HepG2 (cell line): ENCODE data around the gene ENTPD6. TPM values are rescaled to one million over a fixed set of nuclear protein-coding genes. Genes with fewer than 3 reads are reported as not detected.

Experiments used
- NR1H2 ChIP-seq: sonication (generic); formaldehyde crosslinking; IDR thresholded peaks from 2 replicates; pipeline ENCODE4 v1.8.1; 2022; ENCODE audit warnings: low read depth, missing genetic modification reagents, borderline replicate concordance
- TGIF2 ChIP-seq: IDR thresholded peaks from 2 replicates; pipeline ENCODE4 v1.6.1; 2016; ENCODE audit warnings: control low read depth, missing compliant biosample characterization
- XBP1 ChIP-seq: sonication (generic); formaldehyde crosslinking; IDR thresholded peaks from 2 replicates; pipeline ENCODE4 v1.5.0; 2020; ENCODE audit warnings: missing genetic modification reagents
- ZIK1 ChIP-seq: sonication (generic); formaldehyde crosslinking; IDR thresholded peaks from 2 replicates; pipeline ENCODE4 v1.5.0; 2020; ENCODE audit warnings: mild to moderate bottlenecking, low read depth, missing genetic modification reagents, borderline replicate concordance
- polyA plus RNA-seq, 8 experiments: library from polyadenylated mRNA; depleted of rRNA in 3 of 8; stranded (reverse) in 7 of 8; unstranded in 1 of 8; fragments of >200 nt; fragmentation: Illumina TruSeq in 4 of 8; extraction: Trizol in 4 of 8; gene quantifications; 2 replicates each; pipeline versions ENCODE4 v1.2.1 to v1.2.3, GENCODE V29; 2011 to 2016; ENCODE audit warnings: low read depth in 4 of 8, missing spikeins in 1 of 8, mixed read lengths in 1 of 8; ENCODE audit not compliant: insufficient read depth in 1 of 8
- total RNA-seq, 5 experiments: library from RNA; depleted of rRNA; stranded (reverse); fragments of >200 nt; fragmentation: Illumina TruSeq; extraction: Trizol; gene quantifications; 2 replicates each; pipeline ENCODE4 v1.2.3, GENCODE V29; 2016; ENCODE audit warnings: low read depth in 1 of 5
- TF ChIP-seq, protein P1 (sequence below): sonication (generic); formaldehyde crosslinking; IDR thresholded peaks from 2 replicates; pipeline ENCODE4 v1.4.0; 2020; ENCODE audit warnings: missing genetic modification reagents
- TF ChIP-seq, protein P2 (sequence below): IDR thresholded peaks from 2 replicates; pipeline ENCODE4 v1.6.1; 2012; ENCODE audit warnings: low read depth, low read length, improper control_type of control experiment
- TF ChIP-seq, protein P3 (sequence below): IDR thresholded peaks from 2 replicates; pipeline ENCODE4 v1.6.1; 2016; ENCODE audit warnings: missing genetic modification reagents, missing compliant biosample characterization

The ENTPD6 gene
- total and polyA plus RNA-seq, 2 of the 13 experiments (the other 11 are each of a cell fraction or from before 2014, with no cell fraction given) = 164 to 172 TPM

DNA sequence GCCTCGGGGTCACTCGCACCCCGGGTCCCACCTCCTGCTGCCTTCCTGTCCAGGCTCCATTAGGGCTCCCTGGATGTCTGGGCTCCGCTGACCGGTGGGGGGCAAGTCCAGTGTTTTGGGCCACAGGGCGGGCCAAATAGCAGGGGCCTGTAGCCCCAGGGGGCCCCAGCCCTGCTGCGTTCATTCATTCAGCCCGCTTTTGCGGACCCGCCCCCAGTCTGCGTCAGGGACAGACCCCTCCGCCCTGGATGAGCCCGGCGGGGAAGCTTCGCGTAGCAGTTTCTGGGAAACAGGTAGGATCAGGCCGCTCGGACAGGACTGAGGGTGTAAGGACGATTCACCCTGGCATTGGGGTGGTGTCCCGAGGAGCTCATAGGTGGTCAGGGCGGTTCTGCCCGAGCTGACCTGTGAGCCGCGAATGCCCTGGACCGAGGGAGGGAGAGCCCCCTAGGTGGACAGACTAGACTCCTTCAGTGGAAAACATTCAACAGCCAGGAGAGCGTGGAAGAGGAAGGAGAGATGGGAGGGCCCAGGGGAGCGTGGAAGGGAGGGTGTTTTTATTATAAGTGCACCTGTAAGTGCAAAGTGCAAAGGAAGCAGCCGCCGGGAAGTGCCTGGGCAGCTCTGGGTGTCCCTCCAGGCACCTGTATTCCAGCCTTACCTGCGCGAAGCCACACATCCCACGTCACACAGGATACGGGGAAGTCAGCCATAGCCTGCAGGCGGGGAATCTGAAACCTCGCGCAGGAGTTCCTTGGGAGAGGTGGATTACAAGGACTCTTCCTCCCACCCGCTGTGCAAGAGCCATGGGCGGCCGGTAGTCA lies 662 bp downstream of the ENTPD6 start (continued):
- TF ChIP-seq, protein P1, sequence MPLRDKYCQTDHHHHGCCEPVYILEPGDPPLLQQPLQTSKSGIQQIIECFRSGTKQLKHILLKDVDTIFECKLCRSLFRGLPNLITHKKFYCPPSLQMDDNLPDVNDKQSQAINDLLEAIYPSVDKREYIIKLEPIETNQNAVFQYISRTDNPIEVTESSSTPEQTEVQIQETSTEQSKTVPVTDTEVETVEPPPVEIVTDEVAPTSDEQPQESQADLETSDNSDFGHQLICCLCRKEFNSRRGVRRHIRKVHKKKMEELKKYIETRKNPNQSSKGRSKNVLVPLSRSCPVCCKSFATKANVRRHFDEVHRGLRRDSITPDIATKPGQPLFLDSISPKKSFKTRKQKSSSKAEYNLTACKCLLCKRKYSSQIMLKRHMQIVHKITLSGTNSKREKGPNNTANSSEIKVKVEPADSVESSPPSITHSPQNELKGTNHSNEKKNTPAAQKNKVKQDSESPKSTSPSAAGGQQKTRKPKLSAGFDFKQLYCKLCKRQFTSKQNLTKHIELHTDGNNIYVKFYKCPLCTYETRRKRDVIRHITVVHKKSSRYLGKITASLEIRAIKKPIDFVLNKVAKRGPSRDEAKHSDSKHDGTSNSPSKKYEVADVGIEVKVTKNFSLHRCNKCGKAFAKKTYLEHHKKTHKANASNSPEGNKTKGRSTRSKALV (CRISPR knock-in tag) = peak; percentile 79; the same call in 1 of the 2 replicates
- TF ChIP-seq NR1H2 (CRISPR knock-in tag) (no peak), TGIF2 (CRISPR knock-in tag) (peak; percentile 38; the same call in 1 of the 2 replicates), XBP1 (CRISPR knock-in tag) (no peak), ZIK1 (no peak)
- TF ChIP-seq, protein P2, sequence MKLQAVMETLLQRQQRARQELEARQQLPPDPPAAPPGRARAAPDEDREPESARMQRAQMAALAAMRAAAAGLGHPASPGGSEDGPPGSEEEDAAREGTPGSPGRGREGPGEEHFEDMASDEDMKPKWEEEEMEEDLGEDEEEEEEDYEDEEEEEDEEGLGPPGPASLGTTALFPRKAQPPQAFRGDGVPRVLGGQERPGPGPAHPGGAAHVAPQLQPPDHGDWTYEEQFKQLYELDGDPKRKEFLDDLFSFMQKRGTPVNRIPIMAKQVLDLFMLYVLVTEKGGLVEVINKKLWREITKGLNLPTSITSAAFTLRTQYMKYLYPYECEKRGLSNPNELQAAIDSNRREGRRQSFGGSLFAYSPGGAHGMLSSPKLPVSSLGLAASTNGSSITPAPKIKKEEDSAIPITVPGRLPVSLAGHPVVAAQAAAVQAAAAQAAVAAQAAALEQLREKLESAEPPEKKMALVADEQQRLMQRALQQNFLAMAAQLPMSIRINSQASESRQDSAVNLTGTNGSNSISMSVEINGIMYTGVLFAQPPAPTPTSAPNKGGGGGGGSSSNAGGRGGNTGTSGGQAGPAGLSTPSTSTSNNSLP = no peak
- TF ChIP-seq, protein P3, sequence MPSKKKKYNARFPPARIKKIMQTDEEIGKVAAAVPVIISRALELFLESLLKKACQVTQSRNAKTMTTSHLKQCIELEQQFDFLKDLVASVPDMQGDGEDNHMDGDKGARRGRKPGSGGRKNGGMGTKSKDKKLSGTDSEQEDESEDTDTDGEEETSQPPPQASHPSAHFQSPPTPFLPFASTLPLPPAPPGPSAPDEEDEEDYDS (CRISPR knock-in tag) = peak; percentile 36; the same call in 1 of the 2 replicates
